Colon (tissue), 2 donors: ENCODE measurements around the gene FNDC7.
"Not testable (repeated sequence)": the region's sequence is repeated elsewhere in the genome, so short reads cannot be mapped to it uniquely, and the experiment has no call there.

Experiments
- FAIRE-seq: peaks from 2 replicates; lab custom pipeline; 2012; peaks lifted over from hg19 to GRCh38; lab: Jason Lieb, UNC
- donor health status: control.
- donor health status: control.

The FNDC7 gene

GRCh38 chr1:108712606-108713150 is at the start of gene FNDC7:
Gene FNDC7 (plus strand): TSS chr1:108712908. CDS start chr1:108712934, 26 bp downstream.
- FAIRE-seq = no peak

- FAIRE-seq = no peak
Observed at GRCh38 chr1:108663074-108663473, 49.6 kb upstream of the FNDC7 start.

GRCh38 chr1:108664481-108664880 is 48.2 kb upstream of the FNDC7 start:
- no peak for FAIRE-seq

GRCh38 chr1:108665067-108665466 is 47.6 kb upstream of the FNDC7 start:
- FAIRE-seq = no peak

- FAIRE-seq = no peak
Observed at GRCh38 chr1:108665771-108666170, 46.9 kb upstream of the FNDC7 start.

GRCh38 chr1:108667422-108667821 is 45.3 kb upstream of the FNDC7 start:
- FAIRE-seq = not testable (repeated sequence)

- FAIRE-seq = no peak
Observed at GRCh38 chr1:108668777-108669176, 43.9 kb upstream of the FNDC7 start.

GRCh38 chr1:108669679-108670078 is 43.0 kb upstream of the FNDC7 start:
- FAIRE-seq = no peak

- no peak for FAIRE-seq
Observed at GRCh38 chr1:108670131-108670773, 42.5 kb upstream of the FNDC7 start.

GRCh38 chr1:108671143-108671542 is 41.6 kb upstream of the FNDC7 start:
- no peak for FAIRE-seq

- no peak for FAIRE-seq
Observed at GRCh38 chr1:108678706-108679105, 34.0 kb upstream of the FNDC7 start.

GRCh38 chr1:108679586-108680213 is 33.0 kb upstream of the FNDC7 start:
- FAIRE-seq = no peak

- FAIRE-seq = not testable (repeated sequence)
Observed at GRCh38 chr1:108681701-108682100, 31.0 kb upstream of the FNDC7 start.

GRCh38 chr1:108685529-108685928 is 27.2 kb upstream of the FNDC7 start:
- FAIRE-seq = no peak

GRCh38 chr1:108686614-108687313 is 25.9 kb upstream of the FNDC7 start:
- no peak for FAIRE-seq

GRCh38 chr1:108691128-108691941 is 21.4 kb upstream of the FNDC7 start:
- FAIRE-seq = no peak

- FAIRE-seq = no peak
Observed at GRCh38 chr1:108691942-108692723, 20.6 kb upstream of the FNDC7 start, which contains the start of gene PRPF38B. Gene PRPF38B (plus strand): TSS chr1:108692310. CDS start chr1:108692592, 282 bp downstream.

- no peak for FAIRE-seq
Observed at GRCh38 chr1:108692724-108693655, 19.7 kb upstream of the FNDC7 start.

GRCh38 chr1:108695535-108695934 is 17.2 kb upstream of the FNDC7 start:
- FAIRE-seq = no peak
